AG09309 (cell line): Measurements from ENCODE around the gene HORMAD2.

ENCODE experiments used
- DNase-seq: peaks from one replicate; pipeline ENCODE4 v3.0.0-alpha.2; 2010; ENCODE audit warnings: low read depth
- H3K4me3 ChIP-seq: 2 replicates; pipeline ENCODE4 v1.5.1; 2011; ENCODE audit warnings: mild to moderate bottlenecking, low read depth, low read length, moderate library complexity; ENCODE audit not compliant: control insufficient read depth
- CTCF ChIP-seq: IDR thresholded peaks from 2 replicates; pipeline ENCODE4 v1.5.1; 2011; ENCODE audit warnings: mild to moderate bottlenecking, low read depth, low read length, inconsistent platforms; ENCODE audit not compliant: insufficient read depth, control insufficient read depth; ENCODE audit errors: missing control alignments

HORMAD2 gene

DNA sequence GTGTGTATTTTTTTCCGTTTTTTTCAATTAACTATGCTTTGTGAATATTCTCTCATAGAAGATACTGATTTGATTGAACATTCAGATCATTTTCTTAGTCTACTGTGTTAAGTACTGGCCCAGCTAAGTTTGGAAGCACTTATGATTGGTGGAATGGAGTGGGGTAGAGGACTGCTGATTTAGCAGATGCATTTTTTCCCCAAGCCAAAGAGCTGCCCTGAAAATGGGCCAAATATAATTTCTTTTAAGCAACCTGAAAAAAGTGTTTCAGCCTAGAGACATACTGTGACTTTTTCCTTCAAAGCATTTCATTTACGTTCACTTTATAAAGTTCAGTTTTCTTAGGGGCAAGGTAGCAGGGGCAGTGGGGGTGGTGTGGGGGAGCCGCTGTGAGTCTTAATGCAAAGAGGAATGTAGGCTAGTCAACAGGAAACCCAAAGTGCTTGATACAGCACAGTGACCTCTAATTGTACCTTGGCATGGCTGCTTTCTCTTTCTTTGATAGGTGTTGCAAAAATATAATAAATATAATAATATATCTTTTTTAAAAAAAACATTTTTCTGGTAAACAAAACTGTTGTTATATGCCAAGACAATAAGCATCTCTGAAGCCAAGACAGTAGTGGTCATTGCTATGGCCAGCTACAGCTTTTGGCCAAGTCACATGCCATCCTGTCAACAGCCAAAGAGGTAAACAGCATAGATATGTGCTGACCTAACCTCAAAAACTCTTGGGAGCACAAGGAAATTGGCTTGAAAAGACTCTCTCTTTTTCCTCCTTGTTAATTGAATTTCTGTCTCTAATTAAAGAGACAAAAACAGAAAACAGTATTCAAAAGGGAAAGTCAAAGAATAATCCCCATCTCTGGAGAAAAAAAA, 107.5 kb downstream of the HORMAD2 start:
- no peak overlapping the region for H3K4me3 ChIP-seq
- DNase-seq: no peak
- TF ChIP-seq CTCF: no peak

DNA sequence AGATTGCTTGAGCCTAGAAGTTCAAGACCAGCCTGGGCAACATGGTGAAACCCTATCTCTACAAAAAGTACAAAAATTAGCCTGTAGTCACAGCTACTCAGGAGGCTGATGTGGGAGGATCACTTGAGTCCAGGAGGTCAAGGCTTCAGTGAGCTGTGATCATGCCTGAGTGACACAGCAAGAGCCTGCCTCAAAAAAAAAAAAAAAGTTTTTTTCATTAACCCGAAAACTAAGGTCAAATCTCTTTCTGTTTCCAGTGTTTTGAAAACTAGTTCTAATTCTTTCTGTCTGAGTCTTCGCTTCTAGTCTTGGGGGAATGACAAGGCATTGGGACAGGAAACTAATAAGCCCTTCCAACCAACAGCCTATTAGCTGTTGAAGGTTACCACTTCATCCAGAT, 108.6 kb downstream of the HORMAD2 start:
- TF ChIP-seq CTCF: no peak
- DNase-seq: no peak
- H3K4me3 ChIP-seq: no peak overlapping the region

- DNase-seq: no peak
These were observed 110.3 kb downstream of the HORMAD2 start for GRCh38 chr22:30190574-30190973.

DNA sequence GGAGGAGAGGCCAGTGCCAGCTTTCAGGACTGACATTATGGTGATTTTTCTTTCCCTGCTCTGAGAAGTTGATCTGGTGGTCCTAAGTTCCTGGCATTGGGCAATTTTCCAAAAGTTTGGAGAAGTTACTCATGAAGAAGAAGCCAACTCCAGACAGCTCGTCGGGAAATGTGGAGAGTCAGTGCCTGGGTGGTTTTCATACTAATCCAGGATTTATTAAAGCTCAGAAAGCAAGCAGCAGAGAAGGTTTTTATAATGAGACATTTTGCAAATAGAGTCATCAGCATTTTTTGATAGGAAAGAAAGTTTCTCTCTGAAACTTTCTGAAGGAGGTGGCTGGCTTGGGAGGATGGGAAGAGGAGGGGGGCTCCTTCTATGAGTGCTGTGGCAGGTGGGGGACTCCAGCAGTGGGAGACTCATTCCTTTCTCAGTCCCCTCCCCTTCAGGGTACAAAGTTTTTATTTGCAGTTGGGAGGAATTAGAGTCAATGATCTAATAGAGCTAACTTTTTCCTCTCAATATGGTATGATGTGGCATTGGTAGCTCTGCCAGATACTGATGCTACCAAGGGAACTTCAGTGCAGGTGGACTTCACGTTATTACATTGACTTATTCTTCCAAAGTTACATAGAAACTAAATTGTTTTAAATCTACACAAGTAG, 110.9 kb downstream of the HORMAD2 start:
- no peak for TF ChIP-seq CTCF
- H3K4me3 ChIP-seq: no peak overlapping the region
- DNase-seq: no peak

More at GRCh38 chr22:30190574-30190973, 110.3 kb downstream of the HORMAD2 start:
- no peak overlapping the region for H3K4me3 ChIP-seq
- TF ChIP-seq CTCF: no peak

- H3K4me3 ChIP-seq: no peak overlapping the region
- no peak for TF ChIP-seq CTCF
- DNase-seq: no peak
These were observed 112.2 kb downstream of the HORMAD2 start for GRCh38 chr22:30192427-30192826.

DNA sequence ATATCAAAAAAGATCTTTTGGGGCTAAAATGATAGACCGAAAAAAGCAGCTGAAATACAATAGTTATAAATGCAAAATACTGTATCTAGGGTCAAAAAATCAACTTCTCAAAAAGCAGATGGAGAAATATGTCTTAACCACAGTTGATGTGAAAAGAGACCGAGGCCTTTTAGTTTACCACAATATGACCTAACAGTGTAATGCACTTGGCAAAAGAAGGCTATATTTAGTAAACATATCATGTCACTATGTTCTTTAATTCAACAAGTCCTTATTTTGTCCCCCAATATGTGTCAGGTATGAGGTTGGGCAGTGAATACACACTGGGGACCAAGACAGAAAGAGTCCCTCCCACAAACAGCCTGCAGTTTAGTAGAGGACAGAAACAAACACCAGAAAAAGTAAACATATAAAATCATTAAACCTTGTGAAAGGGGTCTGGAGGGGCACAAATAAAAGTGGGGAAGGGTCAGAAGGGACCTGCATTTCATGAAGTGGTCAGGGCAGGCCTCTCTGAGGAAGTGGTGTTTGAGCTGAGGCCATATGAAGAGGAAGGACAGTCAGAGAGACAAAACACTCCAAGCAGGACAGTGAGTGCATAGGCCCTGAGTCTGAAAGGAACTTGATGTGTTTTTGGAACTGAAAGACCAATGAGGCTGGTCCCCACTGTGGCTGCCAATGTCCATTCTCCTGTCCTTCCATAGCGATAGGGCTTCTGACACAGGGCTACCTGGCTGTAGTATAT, 112.9 kb downstream of the HORMAD2 start:
- no peak overlapping the region for H3K4me3 ChIP-seq
- no peak for DNase-seq
- TF ChIP-seq CTCF: no peak
